Ectodermal cell (in vitro differentiated cells): Measurements from ENCODE around the gene QPCT.

Experiments used
- H3K27ac ChIP-seq: 2 replicates; pipeline ENCODE4 v1.7.0; 2013; ENCODE audit warnings: mild to moderate bottlenecking, low read depth, low read length; ENCODE audit not compliant: insufficient read depth, poor library complexity, severe bottlenecking
- H3K27me3 ChIP-seq: 2 replicates; pipeline ENCODE4 v1.7.0; 2013; ENCODE audit warnings: mild to moderate bottlenecking, low read length; ENCODE audit not compliant: insufficient read depth, control insufficient read depth, poor library complexity, severe bottlenecking
- H3K36me3 ChIP-seq: one replicate; pipeline ENCODE4 v1.7.0; 2013; ENCODE audit warnings: low read length; ENCODE audit not compliant: control insufficient read depth, insufficient read depth
- H3K4me1 ChIP-seq: one replicate; pipeline ENCODE4 v1.7.0; 2013; ENCODE audit warnings: low read length; ENCODE audit not compliant: control insufficient read depth, insufficient read depth
- H3K4me3 ChIP-seq: 2 replicates; pipeline ENCODE4 v1.7.0; 2013; ENCODE audit warnings: low read depth, low read length, control low read depth; ENCODE audit not compliant: insufficient read depth
- H3K9me3 ChIP-seq: 2 replicates; pipeline ENCODE4 v1.7.0; 2013; ENCODE audit warnings: mild to moderate bottlenecking, low read length, moderate library complexity; ENCODE audit not compliant: control insufficient read depth
- WGBS, 2 experiments: methylation state at CpG; one replicate each; pipeline ENCODE4 v1.1.7; 2013; ENCODE audit warnings: missing lambda C conversion rate in 2 of 2; 5-methylcytosine and 5-hydroxymethylcytosine counted together

Gene QPCT

DNA sequence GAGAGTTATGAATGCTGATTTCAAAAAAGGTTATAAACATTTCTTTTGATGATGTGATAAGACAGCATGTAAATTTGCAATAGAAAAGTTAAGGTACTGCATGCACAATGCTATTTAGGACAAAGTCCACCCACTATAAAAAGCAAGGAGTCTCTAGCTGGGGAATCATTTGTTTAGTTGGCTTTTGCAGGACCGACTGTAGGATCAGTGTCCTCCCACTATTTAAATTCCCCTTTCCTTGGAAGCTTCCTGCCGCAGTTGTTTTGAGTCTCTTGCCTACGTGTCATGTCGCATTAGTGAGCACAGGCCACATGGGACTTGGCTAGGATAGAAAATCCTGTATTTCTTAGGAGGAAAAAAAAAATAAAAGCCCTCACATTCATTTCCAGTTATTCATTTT lies 13.1 kb downstream of the QPCT start:
- Histone ChIP-seq H3K4me1 (no peaks in the 10 kb centered on the region), H3K36me3 (no peaks in the 10 kb centered on the region), H3K9me3 (no peaks in the 10 kb centered on the region)

GRCh38 chr2:37358466-37358865 lies 14.0 kb downstream of the QPCT start:
- Histone ChIP-seq H3K4me1 (no peaks in the 10 kb centered on the region), H3K27me3 (no peaks in the 10 kb centered on the region), H3K9me3 (no peaks in the 10 kb centered on the region), H3K36me3 (no peaks in the 10 kb centered on the region), H3K27ac (no peak overlapping the region), H3K4me3 (no peak overlapping the region)
- WGBS, 2 experiments: 94 to 97% methylated on average over 2 to 3 of the region's 3 CpGs

More for the DNA sequence above, 13.1 kb downstream of the QPCT start:
- 61 to 72% methylated on average over 4 of the region's 4 CpGs for WGBS, 2 experiments
- Histone ChIP-seq H3K4me3 (no peak overlapping the region), H3K27ac (peak overlapping the region; percentile 2), H3K27me3 (no peaks in the 10 kb centered on the region)

DNA sequence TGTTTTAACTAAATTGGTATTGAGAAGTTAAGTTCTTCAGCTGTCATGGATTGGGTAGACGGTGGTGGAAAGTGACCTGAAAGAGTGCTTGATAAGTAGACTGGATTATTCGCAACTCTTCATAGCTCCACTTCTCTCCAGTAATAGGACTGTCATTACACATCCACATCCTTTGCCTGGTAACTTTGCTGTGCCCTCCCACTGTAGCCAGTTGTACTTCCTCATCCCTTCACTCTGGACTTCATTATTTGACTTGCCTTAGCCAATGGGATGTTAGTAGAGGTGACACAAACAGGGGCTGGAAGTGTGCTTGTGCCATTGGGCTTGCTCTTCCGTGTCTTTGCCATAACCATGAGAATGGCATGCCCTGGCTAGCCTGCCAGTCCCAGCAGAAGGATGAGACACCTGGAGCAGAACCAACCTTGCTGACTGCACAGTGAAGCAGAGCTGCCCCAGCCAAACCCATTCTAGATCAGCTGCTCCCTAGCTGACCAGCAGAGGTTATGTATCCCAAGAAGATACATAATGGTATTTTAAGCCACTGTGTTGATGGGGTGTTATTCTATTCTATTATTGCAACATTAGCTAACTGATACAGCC lies 16.9 kb downstream of the QPCT start:
- Histone ChIP-seq H3K4me1 (no peaks in the 10 kb centered on the region), H3K9me3 (no peaks in the 10 kb centered on the region), H3K27ac (no peak overlapping the region), H3K36me3 (no peaks in the 10 kb centered on the region), H3K27me3 (no peaks in the 10 kb centered on the region), H3K4me3 (no peak overlapping the region)
- WGBS, 2 experiments: 97 to 99% methylated on average over 3 of the region's 3 CpGs

DNA sequence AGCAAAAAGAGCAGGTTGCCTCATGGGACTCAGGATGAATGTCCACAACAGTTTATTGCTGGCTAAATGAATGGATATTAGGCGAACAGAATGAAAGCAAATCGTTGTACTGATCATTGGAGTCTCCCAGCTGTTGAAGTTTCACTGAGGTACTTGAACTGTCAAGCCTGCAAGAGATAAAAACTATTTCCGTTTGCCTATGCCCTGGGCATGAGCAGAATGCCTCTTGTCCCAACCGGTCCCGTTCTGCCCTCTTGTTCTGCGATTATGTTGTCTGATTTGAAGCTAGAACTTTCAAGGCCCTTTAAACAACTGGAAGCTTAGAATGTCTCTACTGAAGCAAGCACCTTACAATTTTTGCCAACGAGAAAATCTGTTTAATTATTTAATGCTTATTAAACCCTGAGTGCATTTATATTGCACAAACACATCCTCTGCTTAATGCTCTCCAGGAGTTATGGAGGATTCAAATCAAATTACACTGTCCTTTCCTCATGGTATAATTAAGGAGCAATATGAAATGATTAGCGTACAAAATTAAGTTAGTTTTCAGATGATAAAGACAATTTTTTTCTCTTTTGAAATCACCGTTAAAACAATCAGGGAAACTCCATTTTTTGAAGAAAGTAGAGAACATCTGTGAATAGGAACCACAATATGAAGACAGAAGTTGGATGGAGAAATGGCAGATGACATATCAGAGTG lies 17.7 kb downstream of the QPCT start:
- 95 to 96% methylated on average over 8 to 9 of the region's 9 CpGs for WGBS, 2 experiments

DNA sequence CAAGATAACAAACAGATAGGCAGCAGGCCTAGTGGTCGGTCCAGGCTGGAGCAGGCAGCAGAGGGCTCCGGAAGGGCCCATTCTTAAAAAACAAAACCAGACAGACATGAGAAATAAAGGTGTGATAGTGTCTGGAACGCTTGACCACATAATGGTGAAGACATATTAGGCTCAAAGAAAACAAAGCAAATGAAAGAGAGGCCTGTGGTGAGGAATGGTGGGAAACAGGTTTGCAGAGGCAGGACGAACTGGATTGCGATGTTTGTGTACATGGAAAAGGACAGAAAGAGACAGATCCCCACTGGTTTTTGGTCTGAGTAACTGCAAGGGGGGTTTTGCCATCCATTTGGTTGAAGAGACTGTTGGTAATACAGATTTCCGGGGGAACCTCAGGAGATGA lies 19.9 kb downstream of the QPCT start:
- 92 to 95% methylated on average over 6 of the region's 6 CpGs for WGBS, 2 experiments
- Histone ChIP-seq H3K4me3 (no peak overlapping the region), H3K9me3 (no peaks in the 10 kb centered on the region), H3K27me3 (no peaks in the 10 kb centered on the region), H3K36me3 (no peaks in the 10 kb centered on the region), H3K27ac (no peak overlapping the region), H3K4me1 (no peaks in the 10 kb centered on the region)

More for the DNA sequence above, 17.7 kb downstream of the QPCT start:
- H3K27ac ChIP-seq: no peak overlapping the region
- no peak overlapping the region for H3K4me3 ChIP-seq
- H3K27me3 ChIP-seq: no peaks in the 10 kb centered on the region
- no peaks in the 10 kb centered on the region for H3K36me3 ChIP-seq
- no peaks in the 10 kb centered on the region for H3K9me3 ChIP-seq
- no peaks in the 10 kb centered on the region for H3K4me1 ChIP-seq

DNA sequence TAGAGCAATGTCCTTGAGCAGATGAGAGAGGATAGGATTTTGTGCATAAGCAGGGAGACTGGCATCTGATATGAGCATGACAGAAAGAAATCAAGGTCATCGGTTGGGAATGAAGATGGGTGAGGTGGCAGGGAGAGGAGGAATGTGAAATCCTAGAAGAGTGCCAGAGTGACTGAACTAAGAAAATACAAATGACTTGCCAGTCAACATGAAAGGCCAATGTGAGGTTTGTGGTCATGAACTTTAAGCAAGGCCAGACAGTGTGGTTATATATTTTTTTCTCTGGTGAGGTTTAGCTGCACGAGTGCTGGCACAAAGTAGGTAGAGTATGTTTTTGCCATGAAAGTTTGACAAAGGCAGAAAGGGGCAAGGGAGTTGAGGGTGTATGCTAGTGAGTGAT lies 21.2 kb downstream of the QPCT start:
- WGBS, 2 experiments: 88 to 94% methylated on average over 2 of the region's 2 CpGs
- Histone ChIP-seq H3K9me3 (no peaks in the 10 kb centered on the region), H3K4me3 (no peak overlapping the region), H3K4me1 (no peaks in the 10 kb centered on the region), H3K36me3 (no peaks in the 10 kb centered on the region), H3K27me3 (no peaks in the 10 kb centered on the region), H3K27ac (no peak overlapping the region)

- no peaks in the 10 kb centered on the region for H3K9me3 ChIP-seq
- WGBS, 2 experiments: 83 to 90% methylated on average over 4 of the region's 4 CpGs
- no peaks in the 10 kb centered on the region for H3K36me3 ChIP-seq
- no peaks in the 10 kb centered on the region for H3K4me1 ChIP-seq
- no peak overlapping the region for H3K27ac ChIP-seq
- H3K4me3 ChIP-seq: no peak overlapping the region
- H3K27me3 ChIP-seq: no peaks in the 10 kb centered on the region
These were observed 22.3 kb downstream of the QPCT start for GRCh38 chr2:37366773-37367172.

GRCh38 chr2:37367310-37367709 lies 22.9 kb downstream of the QPCT start:
- H3K4me3 ChIP-seq: no peak overlapping the region
- H3K9me3 ChIP-seq: no peaks in the 10 kb centered on the region
- no peaks in the 10 kb centered on the region for H3K27me3 ChIP-seq
- WGBS, 2 experiments: 91 to 96% methylated on average over 7 of the region's 7 CpGs
- no peak overlapping the region for H3K27ac ChIP-seq
- no peaks in the 10 kb centered on the region for H3K4me1 ChIP-seq
- no peaks in the 10 kb centered on the region for H3K36me3 ChIP-seq

DNA sequence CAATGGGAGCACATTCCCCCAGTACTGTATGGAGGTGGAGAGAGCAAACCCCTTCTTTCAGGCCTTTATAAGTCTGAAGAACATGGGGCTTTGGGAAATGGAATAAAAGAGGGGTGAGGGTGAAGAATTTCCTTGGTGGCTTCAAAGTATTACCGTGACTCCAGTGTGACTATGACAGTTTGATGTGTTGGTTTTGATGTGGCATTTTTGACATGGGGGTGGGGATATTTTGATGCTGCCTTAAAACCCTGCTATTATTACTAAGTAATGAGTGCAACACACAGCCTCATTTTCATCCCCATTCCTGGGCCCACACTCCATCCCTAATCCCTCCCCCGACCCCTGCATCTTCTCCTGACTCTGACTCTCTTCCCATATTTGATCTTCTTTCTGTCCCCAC lies 23.6 kb downstream of the QPCT start:
- Histone ChIP-seq H3K27ac (no peak overlapping the region), H3K36me3 (no peaks in the 10 kb centered on the region), H3K4me1 (no peaks in the 10 kb centered on the region), H3K9me3 (no peaks in the 10 kb centered on the region), H3K27me3 (no peaks in the 10 kb centered on the region), H3K4me3 (no peak overlapping the region)
- WGBS, 2 experiments: 90 to 92% methylated on average over 2 of the region's 2 CpGs

DNA sequence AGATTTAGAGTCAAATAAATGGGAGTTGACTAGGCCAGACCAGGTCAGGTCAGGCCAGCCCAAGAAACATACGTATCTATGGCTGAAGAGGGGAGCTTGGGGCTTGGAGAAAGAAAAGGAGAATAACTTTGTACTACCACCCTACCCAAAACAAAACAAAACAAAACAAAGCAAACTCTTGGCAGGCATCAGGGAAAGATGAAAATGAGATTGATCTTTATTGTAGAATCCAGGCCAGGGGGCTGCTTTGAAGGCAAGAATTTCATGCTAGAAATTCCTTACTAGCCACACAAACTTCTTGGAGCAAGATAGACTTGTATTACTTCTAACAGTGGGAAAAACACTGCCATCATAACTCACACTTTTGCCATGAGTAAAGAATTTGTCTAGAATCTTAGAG lies 26.2 kb downstream of the QPCT start:
- 92 to 100% methylated on average over 1 of the region's 1 CpG for WGBS, 2 experiments

More for the DNA sequence above, 26.2 kb downstream of the QPCT start:
- no peaks in the 10 kb centered on the region for H3K27me3 ChIP-seq
- H3K36me3 ChIP-seq: no peaks in the 10 kb centered on the region
- no peaks in the 10 kb centered on the region for H3K9me3 ChIP-seq
- no peak overlapping the region for H3K4me3 ChIP-seq
- no peaks in the 10 kb centered on the region for H3K4me1 ChIP-seq
- no peak overlapping the region for H3K27ac ChIP-seq
